Measurements from ENCODE around the gene ENOX1. TPM values are rescaled to one million over a fixed set of nuclear protein-coding genes. Genes with fewer than 3 reads are reported as not detected.

The ENOX1 gene
- total and polyA plus RNA-seq, 2 of the 8 experiments (the other 6 are each of a cell fraction or from before 2014, with no cell fraction given): 0.23 to 0.37 TPM

DNA sequence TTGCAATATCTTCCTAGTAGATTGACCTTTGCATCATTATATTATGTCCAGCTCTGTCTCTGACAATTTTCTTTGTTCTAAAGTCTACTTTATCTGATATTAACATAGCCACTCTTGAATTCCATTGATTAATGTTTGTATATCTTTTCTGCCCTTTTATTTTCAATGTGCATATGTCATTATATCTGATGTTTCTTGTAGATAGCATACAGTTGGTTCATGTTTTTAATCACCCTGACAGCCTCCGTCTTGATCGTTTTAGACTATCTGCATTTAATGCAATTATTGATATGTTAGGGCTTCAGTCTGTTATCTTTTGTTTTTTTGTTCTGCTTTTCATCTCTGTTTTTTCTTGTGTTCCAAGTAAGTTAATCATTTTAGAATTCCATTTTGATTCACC is 159.8 kb downstream of the ENOX1 start:
- Histone ChIP-seq H2BK5ac (ENCODE audit: low read depth, low read length) (no peak overlapping the region), H2BK120ac (replicated peaks; ENCODE audit: low read depth, low read length) (no peak overlapping the region), H2BK20ac (ENCODE audit: low read length) (no peak overlapping the region), H3K79me2 (ENCODE audit: control insufficient read depth in 1 of 2, insufficient read depth in 2 of 2, low read length in 2 of 2) (no peaks in the 10 kb centered on the region), H4K5ac (ENCODE audit: insufficient read length, low read depth, low read length) (no peak overlapping the region), H4K8ac (ENCODE audit: extremely low read depth, insufficient read depth, low read length) (no peak overlapping the region), H4K91ac (replicated peaks; ENCODE audit: insufficient read length, low read length) (no peak overlapping the region), H3K23me2 (ENCODE audit: low read depth, low read length) (no peaks in the 10 kb centered on the region), H3K14ac (ENCODE audit: insufficient read length) (no peak overlapping the region), H4K20me1 (replicated peaks in 1 of 2; ENCODE audit: control insufficient read depth in 1 of 2, insufficient read depth in 2 of 2, low read length in 2 of 2) (no peaks in the 10 kb centered on the region), H2AFZ (ENCODE audit: low read length) (no peak overlapping the region), H3K56ac (replicated peaks; ENCODE audit: insufficient read length, low read depth, low read length) (no peak overlapping the region), H3K4me1 (replicated peaks in 1 of 4; ENCODE audit: control insufficient read depth in 3 of 4, insufficient read depth in 4 of 4, low read length in 3 of 4) (no peaks in the 10 kb centered on the region), H2BK12ac (ENCODE audit: low read depth, low read length) (no peak overlapping the region), H3K18ac (ENCODE audit: extremely low read depth, low read length) (no peak overlapping the region), H3K23ac (ENCODE audit: insufficient read length) (no peak overlapping the region), H2BK15ac (ENCODE audit: low read length) (no peak overlapping the region), H3K79me1 (ENCODE audit: low read depth, low read length) (no peaks in the 10 kb centered on the region), H3K27me3 (replicated peaks in 1 of 4; ENCODE audit: control insufficient read depth in 3 of 4, extremely low read depth in 1 of 4, insufficient read depth in 3 of 4, low read length in 3 of 4) (no peaks in the 10 kb centered on the region), H3K4me3 (ENCODE audit: extremely low read depth in 1 of 4, insufficient read depth in 2 of 4, low read depth in 3 of 4, low read length in 4 of 4) (no peak overlapping the region), H3K9me3 (ENCODE audit: insufficient read depth in 2 of 2, low read depth in 1 of 2, low read length in 1 of 2) (no peaks in the 10 kb centered on the region), H2AK5ac (ENCODE audit: low read depth, low read length) (no peak overlapping the region), H3K36me3 (ENCODE audit: control insufficient read depth in 2 of 4, insufficient read depth in 4 of 4, low read length in 3 of 4) (no peaks in the 10 kb centered on the region), H3K27ac (ENCODE audit: low read depth, low read length) (no peak overlapping the region), H3K9ac (replicated peaks in 1 of 4; ENCODE audit: extremely low read depth in 1 of 4, low read depth in 3 of 4, low read length in 3 of 4) (no peak overlapping the region), H3K4me2 (ENCODE audit: insufficient read depth in 1 of 2, low read depth in 2 of 2, low read length in 2 of 2) (no peak overlapping the region), H3K4ac (replicated peaks; ENCODE audit: insufficient read length, low read depth, low read length) (no peak overlapping the region)
- WGBS, 2 experiments (ENCODE audit: extremely low coverage in 1 of 2, insufficient coverage in 1 of 2, insufficient read length in 1 of 2, insufficient replicate concordance in 2 of 2, low coverage in 1 of 2, low lambda C conversion rate in 2 of 2, missing lambda C conversion rate in 1 of 2): 91% methylated on average over 2 of the region's 2 CpGs; no CpG with 5 or more reads in 1 of the 2 experiments
- CTCF ChIA-PET (ENCODE audit: partially characterized antibody): no interaction called here
- POLR2A ChIA-PET (ENCODE audit: partially characterized antibody): no interaction called here
- DNase-seq (ENCODE audit: low read depth in 1 of 2, low spot score in 2 of 2): no peak
- no peak for FAIRE-seq
- no peak for TF ChIP-seq SRF (IDR thresholded peaks at IDR 0.05; ENCODE audit: low read depth, low read length)
- no peak for TF ChIP-seq CHD1 (IDR thresholded peaks at IDR 0.05; ENCODE audit: low read depth, low read length)
- TF ChIP-seq RFX5 (IDR thresholded peaks at IDR 0.05; ENCODE audit: borderline replicate concordance, low read depth, low read length): no peak
- TF ChIP-seq SIN3A (conservative IDR thresholded peaks at IDR 0.05 in 1 of 2, IDR thresholded peaks at IDR 0.05 in 1 of 2; ENCODE audit: low read depth in 1 of 2, low read length in 2 of 2): no peak
- no peak for TF ChIP-seq CEBPB (IDR thresholded peaks at IDR 0.05; ENCODE audit: low read depth, low read length)

Measured in H1 (cell line).